ENCODE data around the gene RNF11.

GRCh38 chr1:51312718-51313117 lies 76.6 kb downstream of the RNF11 start:
- TF ChIP-seq, protein P1, sequence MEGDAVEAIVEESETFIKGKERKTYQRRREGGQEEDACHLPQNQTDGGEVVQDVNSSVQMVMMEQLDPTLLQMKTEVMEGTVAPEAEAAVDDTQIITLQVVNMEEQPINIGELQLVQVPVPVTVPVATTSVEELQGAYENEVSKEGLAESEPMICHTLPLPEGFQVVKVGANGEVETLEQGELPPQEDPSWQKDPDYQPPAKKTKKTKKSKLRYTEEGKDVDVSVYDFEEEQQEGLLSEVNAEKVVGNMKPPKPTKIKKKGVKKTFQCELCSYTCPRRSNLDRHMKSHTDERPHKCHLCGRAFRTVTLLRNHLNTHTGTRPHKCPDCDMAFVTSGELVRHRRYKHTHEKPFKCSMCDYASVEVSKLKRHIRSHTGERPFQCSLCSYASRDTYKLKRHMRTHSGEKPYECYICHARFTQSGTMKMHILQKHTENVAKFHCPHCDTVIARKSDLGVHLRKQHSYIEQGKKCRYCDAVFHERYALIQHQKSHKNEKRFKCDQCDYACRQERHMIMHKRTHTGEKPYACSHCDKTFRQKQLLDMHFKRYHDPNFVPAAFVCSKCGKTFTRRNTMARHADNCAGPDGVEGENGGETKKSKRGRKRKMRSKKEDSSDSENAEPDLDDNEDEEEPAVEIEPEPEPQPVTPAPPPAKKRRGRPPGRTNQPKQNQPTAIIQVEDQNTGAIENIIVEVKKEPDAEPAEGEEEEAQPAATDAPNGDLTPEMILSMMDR (conservative IDR thresholded peaks at IDR 0.05; ENCODE audit: low read depth, low read length) = no peak
- TF ChIP-seq EZH2 (IDR thresholded peaks at IDR 0.05; ENCODE audit: borderline replicate concordance, low read depth, low read length, poor library complexity, severe bottlenecking) = no peak
